HG02623 (cell line): ENCODE measurements around the gene NCKAP5.

Source experiments
- ATAC-seq: cut with Tn5 transposase; IDR thresholded peaks from one replicate; pipeline ENCODE4 v1.9.1; 2021; ENCODE audit warnings: moderate library complexity; ENCODE audit not compliant: unreplicated experiment

Gene NCKAP5

DNA sequence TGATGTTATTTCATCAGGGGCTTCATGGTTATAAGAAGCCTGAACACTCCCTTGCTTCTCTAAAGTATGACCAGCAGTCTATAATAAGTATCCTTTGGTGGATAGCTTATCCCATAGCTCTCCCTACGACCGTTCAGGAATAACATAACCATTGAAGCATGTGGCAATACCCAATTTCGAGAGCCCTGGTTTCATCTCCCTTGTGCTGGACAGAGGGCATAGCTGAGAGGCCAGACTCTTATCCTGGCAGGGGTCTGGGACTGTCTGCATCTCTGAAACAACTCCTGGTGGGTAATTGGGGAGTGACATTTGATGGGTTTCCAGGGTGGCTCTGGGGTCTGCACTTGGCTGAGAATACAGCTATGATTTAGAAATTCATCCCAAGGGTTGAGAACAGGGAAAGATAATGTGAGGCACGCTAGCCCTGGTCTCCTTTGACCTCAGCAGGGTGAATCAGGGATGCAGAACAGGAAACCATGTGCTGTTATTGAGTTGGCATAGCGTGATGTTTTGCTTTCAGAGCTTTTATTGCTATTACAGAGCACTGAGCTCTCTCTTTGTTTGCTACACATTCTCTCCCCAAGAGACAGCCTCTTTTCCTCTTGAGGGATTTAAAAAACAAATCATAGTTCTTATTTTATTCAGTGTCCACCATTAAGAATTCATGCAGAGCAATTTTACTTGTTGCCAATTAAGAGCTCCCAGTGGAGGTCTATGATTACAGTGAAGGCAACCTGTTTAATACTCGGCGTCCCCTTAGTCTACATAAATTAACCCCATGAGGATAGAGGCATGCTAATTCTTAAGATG is 274.5 kb downstream of the NCKAP5 start:
- ATAC-seq = no peak

DNA sequence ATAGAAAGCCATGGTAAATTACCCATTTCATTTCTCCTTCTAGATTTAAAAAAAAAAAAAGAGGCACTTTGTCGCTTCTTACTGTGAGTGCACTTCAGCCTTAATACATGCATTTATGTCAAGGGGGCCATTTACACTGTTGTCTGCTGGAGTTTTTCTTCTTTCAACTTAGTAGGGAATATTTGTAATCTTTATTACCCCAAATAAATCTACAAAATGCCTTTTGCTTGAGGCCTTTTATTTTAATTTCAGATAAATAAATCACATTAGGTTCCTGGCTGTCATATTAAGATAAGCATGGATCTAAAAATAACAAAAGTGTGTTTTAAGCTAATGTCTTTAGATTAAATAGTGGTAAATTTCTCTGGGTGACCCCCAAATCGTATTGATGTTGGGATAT is 276.0 kb downstream of the NCKAP5 start:
- no peak for ATAC-seq

DNA sequence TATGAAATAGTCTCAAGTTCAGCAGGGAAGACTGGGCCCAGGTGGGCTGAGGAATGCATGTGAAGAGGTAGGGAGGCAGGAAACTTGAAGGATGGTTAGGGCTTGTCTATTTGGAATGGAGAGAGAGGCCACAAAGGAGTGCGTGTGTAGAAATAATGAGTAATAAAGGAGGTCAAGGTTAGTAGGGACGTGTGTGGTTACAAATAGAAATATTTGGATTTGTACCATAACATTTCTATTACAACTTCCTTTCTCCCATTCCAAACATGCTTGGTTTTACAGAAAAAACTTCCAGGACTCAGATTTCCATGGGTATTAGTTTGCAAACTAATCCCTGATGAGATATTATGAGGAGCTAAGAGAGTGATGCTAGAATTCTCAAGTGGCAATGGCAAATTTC is 280.6 kb downstream of the NCKAP5 start:
- no peak for ATAC-seq

DNA sequence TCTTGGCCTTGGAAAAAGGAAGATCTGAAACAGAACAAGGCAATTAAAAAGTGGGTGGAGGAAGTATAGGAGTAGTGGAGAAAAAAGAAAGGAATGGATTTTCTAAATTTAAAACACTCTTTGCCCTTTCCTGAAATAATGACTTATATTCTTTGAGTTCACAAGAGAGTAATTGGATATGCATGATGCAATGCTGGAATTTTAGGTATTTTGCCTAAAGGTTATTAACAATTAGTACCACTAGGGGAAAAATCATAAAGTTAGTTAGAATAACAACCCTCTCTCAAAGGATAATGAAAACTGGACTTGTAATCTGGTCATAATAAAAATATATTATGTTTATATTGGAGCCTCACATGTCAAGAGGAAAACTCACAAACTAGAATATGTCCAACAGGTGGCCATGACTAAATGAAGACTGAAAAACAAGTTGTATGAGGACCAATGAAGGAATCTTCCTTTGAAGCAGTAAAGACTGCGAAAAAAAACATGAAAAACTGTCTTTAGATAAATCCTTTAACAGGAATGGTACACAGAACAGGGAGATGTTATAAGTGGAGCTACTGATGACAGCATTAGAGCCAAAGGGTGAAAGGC is 281.8 kb downstream of the NCKAP5 start:
- ATAC-seq = no peak

DNA sequence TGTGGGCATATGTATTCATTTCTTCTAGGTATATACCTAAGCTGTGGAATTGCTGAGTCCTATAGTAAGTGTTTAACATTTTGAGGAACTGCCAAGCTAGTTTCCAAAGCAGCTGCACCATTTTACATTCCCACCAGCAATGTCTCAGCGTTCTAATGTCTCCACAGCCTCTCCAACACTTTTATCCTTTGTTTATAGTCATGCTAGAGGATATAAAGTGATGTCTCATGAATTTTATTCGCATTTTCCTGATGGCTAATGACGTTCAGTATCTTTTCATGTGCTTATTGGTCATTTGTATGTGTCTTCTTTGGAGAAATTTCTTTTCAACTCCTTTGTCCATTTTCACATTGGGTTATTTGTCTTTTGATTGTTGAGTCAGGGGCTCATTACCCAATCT is 295.2 kb downstream of the NCKAP5 start:
- no peak for ATAC-seq

DNA sequence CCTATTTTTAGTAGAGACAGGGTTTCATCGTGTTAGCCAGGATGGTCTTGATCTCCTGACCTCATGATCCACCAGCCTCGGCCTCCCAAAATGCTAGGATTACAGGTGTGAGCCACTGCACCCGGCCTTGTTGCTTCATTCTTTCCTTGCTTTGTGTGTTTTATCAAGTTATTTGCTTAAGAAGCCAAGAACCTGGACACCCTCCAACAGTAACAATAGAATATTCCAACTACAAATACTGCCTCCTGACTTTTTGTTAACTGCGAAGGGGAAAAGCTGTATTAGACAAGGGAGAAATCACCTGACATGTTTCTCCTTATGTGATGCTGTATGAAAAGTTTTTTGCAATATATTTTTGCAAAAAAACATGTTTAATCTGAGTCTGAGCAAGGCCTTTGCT is 297.2 kb downstream of the NCKAP5 start:
- ATAC-seq = no peak

DNA sequence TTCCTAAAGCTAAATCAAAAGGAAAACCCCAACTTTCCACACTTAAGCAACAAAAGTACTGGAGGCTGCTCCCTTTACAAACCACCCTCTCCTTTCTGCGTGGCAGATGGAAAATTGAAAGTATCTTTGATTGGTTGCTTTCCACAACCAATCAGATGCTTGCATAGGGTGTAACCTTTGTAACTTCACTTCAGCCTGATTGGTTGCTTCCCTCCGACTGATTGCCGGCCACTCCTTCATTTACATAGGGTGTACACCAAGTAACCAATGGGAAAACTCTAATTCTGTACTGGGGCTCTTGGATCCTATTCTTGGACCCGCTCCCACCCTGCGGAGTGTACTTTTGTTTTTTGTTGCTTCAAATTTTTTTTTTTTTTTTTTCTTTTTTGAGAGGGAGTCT is 297.7 kb downstream of the NCKAP5 start:
- ATAC-seq = no peak

DNA sequence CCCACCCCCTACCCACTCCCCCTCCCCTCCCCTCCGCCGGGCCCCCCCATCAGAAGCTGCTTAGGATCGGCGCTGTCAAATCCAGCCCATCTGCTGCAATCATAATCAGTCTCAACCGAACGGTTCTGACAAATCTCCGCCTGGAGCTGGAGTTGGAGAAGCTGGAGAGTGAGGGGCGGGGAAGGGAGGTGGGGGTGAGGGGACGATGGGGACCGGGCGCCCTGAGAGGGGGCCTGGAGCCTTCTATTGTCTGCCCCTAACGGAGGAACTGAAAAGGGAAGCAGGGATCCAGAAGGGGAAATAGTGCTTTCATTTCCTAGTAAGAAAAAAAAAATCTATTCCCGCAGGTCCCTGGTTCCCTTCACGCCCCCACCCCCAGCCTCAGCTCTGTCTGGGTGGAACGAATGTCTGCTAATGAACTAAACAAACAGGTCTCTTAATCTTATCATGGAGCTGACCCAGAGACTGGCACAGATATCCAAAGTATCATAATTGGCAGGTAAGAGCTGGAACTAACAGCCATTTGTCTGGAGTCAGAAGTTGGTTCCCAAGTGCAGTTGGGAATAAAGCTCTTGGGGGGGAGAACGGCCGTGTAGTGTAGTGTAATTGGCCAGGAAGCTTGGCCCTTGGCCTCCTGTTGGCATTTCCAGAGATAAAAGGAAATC is 301.2 kb downstream of the NCKAP5 start:
- ATAC-seq = no peak

DNA sequence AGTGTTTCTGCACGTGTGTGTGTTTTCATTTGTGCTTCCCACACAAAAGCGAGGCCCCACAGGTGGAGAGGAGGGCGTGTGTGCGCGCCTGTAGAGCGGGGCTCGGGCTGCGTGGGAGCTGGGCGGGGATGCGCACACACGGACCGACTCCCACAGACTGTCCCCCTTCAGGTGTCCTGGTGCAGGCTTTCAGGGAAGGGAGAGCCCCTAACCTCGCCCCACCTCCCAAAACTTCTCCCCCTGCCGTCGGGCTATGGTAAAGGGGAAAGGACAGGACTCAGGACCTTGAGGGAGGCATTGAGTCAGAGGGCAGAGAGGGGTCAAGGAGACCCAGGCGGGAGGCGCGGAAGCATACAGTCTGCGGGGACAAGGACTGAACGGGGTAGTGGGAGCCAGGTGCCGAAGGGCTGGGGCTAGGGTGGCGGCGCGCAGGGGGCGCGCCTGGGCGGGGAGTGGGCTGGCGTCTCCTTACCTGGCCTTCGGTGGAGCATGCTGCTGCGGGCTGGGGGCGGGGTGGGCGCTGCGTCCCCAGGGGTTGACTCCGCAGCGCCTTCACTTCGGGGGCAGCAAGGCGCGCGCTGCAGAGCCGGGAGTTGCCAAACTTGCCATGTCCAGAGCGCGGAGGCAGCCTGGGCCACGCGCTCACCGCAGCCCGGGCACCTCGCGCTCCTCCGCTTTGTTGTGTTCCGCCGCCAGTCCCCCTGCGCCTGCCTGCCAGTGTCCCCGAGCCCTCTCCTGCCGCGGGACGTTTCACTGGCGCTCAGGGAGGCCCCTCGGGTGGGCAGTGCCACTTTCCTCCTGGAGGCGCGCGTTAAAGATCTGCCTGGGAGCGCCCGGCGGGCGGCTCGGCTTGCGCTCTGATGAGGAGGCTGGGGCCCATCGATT is 302.0 kb downstream of the NCKAP5 start:
- ATAC-seq = no peak

DNA sequence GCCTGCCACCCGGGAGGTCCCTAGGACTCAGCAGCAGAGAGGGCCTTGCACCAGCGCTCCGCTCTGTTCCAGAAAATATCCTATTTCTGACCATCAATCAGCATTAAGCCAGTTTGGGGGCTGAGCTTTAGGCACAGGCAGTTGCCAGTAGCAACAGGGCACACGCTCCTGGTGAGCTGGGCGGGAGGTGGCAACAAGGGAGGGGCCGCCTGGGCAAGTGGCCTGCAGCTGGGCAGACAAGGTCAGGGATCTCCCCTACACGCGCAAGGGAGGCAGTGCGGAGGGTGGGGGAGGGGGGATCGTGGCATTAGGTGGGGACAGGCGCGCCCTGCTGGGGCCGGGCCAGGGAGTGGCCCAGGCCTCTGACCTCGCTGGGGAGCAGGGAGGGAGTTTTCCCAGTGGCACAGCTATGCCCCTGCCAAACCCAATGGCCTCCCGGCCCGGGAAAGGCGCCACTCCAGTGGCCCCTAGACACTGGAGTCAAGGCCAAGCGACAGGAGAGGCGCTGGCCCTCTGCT is 302.8 kb downstream of the NCKAP5 start:
- no peak for ATAC-seq

DNA sequence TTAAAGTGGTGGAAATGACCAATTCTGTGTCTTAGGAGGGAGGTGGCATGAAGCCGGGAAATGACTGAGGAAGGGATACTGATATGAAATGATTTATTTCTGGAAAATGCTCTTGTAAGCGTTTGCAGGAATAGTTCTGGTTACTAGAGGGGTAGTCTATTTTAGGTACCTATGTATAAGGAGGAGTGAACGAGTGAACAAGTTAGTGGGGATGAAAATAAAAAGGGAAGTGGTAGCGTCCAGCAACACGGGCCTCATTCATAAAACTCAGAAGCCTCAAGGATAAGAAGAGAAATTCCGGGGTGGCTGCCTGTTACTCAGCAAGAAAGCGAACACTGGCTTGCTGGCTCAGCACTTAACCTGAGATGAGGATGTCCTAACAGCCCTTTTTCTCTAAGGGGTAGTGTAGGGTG is 303.3 kb downstream of the NCKAP5 start:
- no peak for ATAC-seq

DNA sequence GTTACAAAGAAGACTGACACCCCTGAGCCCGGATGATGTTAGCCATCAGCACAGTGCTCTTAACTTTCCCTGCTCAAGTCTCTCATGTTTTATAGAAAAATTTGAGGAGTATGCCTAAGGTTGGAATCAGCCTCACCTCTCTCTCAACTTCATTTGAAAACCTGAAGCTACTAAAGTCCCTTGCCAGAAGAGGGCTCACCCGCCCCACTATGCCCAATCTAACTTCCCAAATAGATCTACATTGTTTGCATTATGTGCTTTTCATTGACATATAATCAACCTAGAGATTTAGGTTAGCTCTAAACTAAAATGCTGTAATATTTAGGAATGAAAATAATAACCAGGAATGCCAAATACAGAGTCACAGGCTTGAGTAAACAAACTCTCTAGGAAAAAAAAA is 305.4 kb downstream of the NCKAP5 start:
- ATAC-seq = no peak

DNA sequence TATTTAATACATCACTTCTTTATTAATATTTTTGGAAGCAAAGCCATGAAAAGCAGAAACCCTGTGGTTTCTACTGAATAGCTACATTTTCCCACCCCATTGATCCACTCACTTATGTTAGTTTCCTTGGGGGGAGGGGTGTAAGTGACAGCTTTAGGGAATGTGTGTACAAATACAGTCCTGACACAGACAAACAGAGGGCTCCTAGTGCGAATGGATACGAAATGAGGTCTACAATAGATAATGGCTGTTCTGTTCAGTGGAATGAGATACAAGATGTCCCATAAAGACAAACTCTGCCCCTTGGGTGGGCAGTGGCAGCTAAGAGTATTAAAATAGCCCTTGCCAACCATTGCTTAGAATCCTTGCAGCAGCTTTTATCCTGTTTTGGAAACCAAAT is 312.9 kb downstream of the NCKAP5 start:
- no peak for ATAC-seq

DNA sequence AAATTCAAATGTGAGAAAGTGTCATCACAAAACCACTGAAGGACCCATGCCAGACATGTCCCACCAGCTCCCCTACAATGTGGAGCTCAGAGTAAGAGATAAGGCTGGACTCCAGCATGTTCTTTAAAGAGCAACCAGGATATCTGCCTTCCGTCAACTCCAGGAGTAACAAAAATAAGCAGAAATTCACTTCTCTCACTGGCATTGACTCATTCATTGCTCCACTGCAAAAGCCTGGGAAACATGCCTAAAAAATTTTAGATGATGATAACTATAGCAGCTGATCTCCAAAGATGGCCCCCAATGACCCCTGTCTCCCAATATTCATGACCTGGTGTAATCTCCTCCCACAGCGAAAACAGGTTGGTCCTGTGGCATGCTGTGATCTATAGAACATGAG is 314.5 kb downstream of the NCKAP5 start:
- no peak for ATAC-seq

DNA sequence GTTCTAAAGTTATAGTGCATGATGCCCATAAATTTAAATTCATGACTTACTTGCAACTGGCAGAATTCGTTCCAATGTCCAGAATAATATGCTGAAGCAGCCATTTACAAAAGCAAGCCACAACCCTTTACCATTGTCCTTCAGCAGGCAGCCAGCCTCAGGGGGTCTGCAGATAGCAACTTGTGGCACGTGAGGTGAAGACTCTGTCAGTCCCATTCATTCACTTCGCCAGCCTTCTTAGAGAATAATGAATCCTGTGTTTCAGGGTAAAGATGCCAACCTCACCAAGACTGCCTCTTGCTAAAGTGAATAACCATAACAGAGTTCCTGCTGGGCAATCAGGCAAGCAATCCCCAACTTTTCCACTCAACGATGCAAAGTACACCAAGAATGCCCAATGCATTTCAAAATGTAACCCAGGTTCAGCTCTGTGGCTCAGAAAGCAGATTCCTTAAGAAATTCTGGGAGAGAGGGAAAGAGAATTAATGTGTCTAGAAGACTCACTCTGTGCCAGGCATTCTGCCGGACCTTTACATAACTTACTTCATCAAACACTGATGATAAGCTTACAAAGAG is 315.4 kb downstream of the NCKAP5 start:
- no peak for ATAC-seq

DNA sequence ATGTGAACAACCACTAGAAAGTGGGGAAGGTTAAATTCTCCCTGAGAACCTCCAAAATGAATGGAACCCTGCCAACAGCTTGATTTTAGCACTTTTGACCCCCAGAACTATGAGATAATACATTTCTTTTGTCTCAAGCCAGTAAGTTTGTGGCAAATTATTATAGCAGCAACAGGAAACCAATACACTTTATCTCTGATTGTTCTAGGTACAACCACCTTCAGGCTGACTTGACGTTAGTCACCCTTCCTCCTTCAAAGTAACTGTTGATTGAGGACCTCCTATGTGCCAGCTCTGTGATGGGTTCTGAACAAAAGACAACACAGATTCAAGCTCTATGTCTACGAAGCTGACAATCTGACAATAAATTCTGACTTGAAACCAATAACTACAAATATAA is 318.9 kb downstream of the NCKAP5 start:
- no peak for ATAC-seq

DNA sequence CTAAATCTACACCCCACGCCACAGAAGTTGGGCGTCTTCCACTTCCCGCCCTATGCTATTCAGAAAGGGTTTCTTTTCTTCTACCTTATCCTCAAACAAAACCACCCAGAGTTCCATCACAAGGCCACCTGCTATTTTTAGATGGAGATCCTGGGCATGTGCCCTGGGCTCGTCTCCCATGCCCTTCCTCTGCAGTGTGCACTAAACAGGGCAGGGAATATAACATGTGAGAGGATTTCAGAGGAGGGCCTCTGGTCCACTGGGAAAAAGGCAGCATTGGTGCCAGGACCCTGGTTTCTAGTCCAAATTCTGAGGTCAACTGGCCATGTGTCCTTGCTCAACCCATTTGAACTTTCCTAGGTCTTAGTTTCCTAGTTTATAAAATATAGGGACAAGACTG is 320.0 kb downstream of the NCKAP5 start:
- ATAC-seq = no peak

DNA sequence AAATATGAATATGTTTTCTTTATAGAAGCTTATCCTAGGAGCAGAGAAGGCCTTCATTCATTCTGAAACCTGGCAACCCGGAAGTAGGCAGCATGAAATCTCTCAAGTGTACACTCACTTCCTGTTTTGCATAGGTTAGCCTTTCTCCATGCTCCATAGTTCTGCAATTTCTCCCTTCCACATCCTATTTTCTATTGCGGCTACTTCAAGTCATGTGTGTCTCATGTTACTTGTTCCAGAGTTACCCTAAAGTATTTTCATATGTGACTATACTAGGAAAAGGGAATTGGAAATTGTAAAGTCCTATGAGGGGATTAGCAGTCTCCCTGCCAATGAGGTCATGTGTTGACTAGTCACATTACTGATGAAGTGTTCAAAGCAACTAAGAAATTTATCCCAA is 320.6 kb downstream of the NCKAP5 start:
- ATAC-seq = no peak

DNA sequence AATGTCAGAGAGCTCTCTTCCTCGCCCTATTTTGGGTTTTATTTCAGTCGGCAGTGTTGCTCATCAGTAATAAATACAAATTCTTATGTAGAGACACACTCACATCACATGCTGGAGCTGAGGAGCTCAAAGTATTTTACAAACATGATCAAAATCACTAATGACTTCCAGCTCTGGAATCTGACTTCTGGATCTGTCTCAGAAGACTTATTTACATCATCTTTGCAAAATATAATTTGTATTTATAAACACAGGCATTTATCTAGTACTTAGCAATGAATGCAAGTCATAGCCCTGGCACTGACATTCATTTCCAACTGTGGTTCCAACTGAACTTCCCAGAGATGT is 327.1 kb downstream of the NCKAP5 start:
- no peak for ATAC-seq

DNA sequence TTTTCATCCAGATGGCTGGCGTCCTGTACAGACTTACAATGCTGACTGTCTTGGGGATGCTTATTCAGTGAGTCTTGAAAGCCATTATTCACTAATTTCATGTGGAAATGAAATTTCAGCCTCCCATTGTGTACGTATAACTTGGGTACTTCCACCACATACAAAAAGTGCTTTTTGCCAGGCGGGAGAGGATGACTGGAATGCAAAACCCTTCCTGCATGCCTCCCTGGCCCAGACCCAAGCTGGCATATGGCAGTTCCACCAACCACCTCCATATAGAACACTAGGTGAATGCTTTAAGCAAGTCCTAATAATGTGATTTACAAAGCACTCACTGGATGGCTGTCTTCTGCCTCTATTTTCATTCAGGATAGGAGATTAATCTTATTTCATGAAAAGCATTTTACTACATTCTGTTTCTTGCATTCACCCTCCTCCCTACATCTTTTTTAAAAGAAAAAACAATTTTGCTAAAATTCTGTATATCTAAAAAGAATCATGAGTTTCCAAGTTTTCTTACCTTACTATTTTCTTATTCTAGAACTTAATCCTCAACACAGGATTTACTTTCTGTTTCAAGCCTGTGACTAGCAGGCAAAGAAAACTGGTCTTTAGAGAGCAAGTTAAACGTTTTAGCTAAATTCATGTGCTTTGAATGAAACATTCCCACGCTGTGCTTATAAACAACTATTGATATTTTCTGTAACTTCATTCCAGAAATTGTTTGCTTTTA is 327.6 kb downstream of the NCKAP5 start:
- ATAC-seq = no peak
